ENCODE data around the gene ARHGEF39. TPM values are rescaled to one million over a fixed set of nuclear protein-coding genes. Genes with fewer than 3 reads are reported as not detected.
A peak's percentile ranks its signal among the peaks of the same experiment; 100 is the strongest.

The ARHGEF39 gene
- total and polyA plus RNA-seq, 11 donors, result 0.11 to 1.2 (median 0.27) TPM

GRCh38 chr9:35690294-35690613 lies 25.3 kb upstream of the ARHGEF39 start:
- Histone ChIP-seq H3K9me3 (no peaks in the 10 kb centered on the region), H3K4me1 (peaks cover 2 to 48% (median 28%) of the 10 kb centered on the region in 12 donors), H3K27ac (peak overlapping the region; percentile 88 to 98 (median 97)), H3K36me3 (peaks cover 0 to 13% (median 5%) of the 10 kb centered on the region in 9 donors), H3K27me3 (no peaks in the 10 kb centered on the region), H3K4me3 (peak overlapping the region; percentile 61 to 93 (median 74))
- DNase-seq (no peak), ATAC-seq (no peak)
- 0% methylated on average over 9 to 21 of the region's 21 CpGs for WGBS, 4 donors
- intact Hi-C loops (cut with DNase I), result loop anchor here in 6 of 10 donors (1.0 to 10.0 kb wide), 6 partner anchors 31 to 85 kb away; partner anchors contain the start of genes CCDC107 (in 5 of the 6), RMRP (in 5 of the 6) and TESK1 (in 1 of the 6)
- TF ChIP-seq CTCF (IDR thresholded peaks at IDR 0.05) (no peak), POLR2A (IDR thresholded peaks at IDR 0.05) (no peak)

GRCh38 chr9:35689542-35690293 lies 24.7 kb upstream of the ARHGEF39 start, which contains the start of gene TPM2:
Gene TPM2 (minus strand): TSS chr9:35689925. CDS start chr9:35689817, 108 bp downstream.
- H3K36me3 ChIP-seq, result peaks cover 0 to 18% (median 11%) of the 10 kb centered on the region in 9 donors
- TF ChIP-seq POLR2A (IDR thresholded peaks at IDR 0.05) (peak; percentile 42 to 72), CTCF (IDR thresholded peaks at IDR 0.05) (no peak)
- H3K9me3 ChIP-seq, result no peaks in the 10 kb centered on the region
- ATAC-seq, result peak; percentile 68 to 80 (median 74)
- no peaks in the 10 kb centered on the region for H3K27me3 ChIP-seq
- peak within 1 kb of the TSS; percentile 61 to 93 (median 74) for H3K4me3 ChIP-seq
- 10 to 48% (median 13%) methylated on average over 19 to 61 of the region's 61 CpGs for WGBS, 4 donors
- intact Hi-C loops (cut with DNase I), result loop anchor here in 8 of 10 donors (1.0 to 10.0 kb wide), 7 partner anchors 31 to 85 kb away; partner anchors contain the start of genes CCDC107 (in 6 of the 8), RMRP (in 6 of the 8) and TESK1 (in 1 of the 8)
- peaks cover 2 to 54% (median 28%) of the 10 kb centered on the region in 12 donors for H3K4me1 ChIP-seq
- peak within 1 kb of the TSS; percentile 88 to 98 (median 97) for H3K27ac ChIP-seq
- DNase-seq, result peak; percentile 87 to 91 (median 88)

- H3K36me3 ChIP-seq, result peaks cover 0 to 27% (median 19%) of the 10 kb centered on the region in 9 donors
- no peaks in the 10 kb centered on the region for H3K9me3 ChIP-seq
- H3K4me3 ChIP-seq, result peak overlapping the region; percentile 61 to 93 (median 74)
- no peaks in the 10 kb centered on the region for H3K27me3 ChIP-seq
- TF ChIP-seq CTCF (IDR thresholded peaks at IDR 0.05) (no peak), POLR2A (IDR thresholded peaks at IDR 0.05) (no peak)
- H3K4me1 ChIP-seq, result peaks cover 2 to 54% (median 28%) of the 10 kb centered on the region in 12 donors
- WGBS, 4 donors, result 37 to 44% (median 41%) methylated on average over 12 of the region's 12 CpGs
- intact Hi-C loops (cut with DNase I), result loop anchor here in 4 of 10 donors (2.0 to 5.0 kb wide), 3 partner anchors 30 to 42 kb away; partner anchors contain the start of genes CCDC107 (in 1 of the 4) and RMRP (in 1 of the 4)
- DNase-seq (no peak), ATAC-seq (no peak)
- peak overlapping the region; percentile 88 to 98 (median 97) for H3K27ac ChIP-seq
These were observed 23.9 kb upstream of the ARHGEF39 start for GRCh38 chr9:35688558-35689541.
